Measurements from ENCODE around the gene TRMT10B. TPM values are rescaled to one million over a fixed set of nuclear protein-coding genes. Genes with fewer than 3 reads are reported as not detected.
"Not testable (repeated sequence)": the region's sequence is repeated elsewhere in the genome, so short reads cannot be mapped to it uniquely, and the experiment has no call there.

The TRMT10B gene
- total RNA-seq, 2 experiments from 2014 or later, result 12.3 to 15.6 TPM

DNA sequence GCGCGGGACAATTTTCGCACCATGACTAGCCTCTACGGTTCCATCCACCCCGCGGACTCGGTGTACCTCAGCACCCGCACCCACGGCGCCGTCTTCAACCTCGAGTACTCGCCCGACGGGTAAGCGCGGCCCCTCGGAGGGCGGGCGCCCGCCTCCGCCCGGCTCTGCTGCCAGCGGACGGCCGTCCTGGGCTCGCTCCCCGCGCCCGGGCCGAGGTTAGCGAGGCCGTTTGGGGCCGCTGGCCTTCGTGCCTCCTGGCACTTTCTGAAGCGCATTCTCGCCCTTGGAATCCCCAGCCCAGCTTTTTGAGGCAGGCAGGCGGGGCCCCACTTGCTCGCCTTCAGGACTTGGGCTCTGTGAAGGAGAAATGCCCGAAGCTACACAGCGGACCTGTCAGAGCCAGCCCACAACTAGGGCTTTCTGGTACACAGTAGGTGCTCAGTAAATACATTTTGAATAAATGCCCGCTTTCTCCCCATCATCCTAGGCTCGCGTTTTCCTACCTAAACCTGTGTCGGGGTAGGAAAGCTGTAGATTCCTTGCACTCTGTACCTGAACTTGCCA is 47.8 kb downstream of the TRMT10B start:
- Mint-ChIP-seq H3K9me3 (ENCODE audit: low read depth) (no peaks in the 10 kb centered on the region), H3K4me1 (peaks cover 39% of the 10 kb centered on the region), H3K4me3 (peak overlapping the region; percentile 90), H3K27ac (peak overlapping the region; percentile 80), H3K36me3 (ENCODE audit: low read depth) (peaks cover 7% of the 10 kb centered on the region), H3K27me3 (no peaks in the 10 kb centered on the region)
- DNase-seq (peak; percentile 62), ATAC-seq (peak; percentile 45)
- intact Hi-C loops (cut with DNase I, micrococcal nuclease), result loop anchor here (1.0 to 5.0 kb wide), 5 partner anchors 49 to 266 kb away; partner anchors contain the start of genes SHB (in 1 of the 2), SLC25A51 (in 1 of the 2), TOMM5 (in 1 of the 2) and TRMT10B (in 1 of the 2)
- ChIA-PET CTCF (interaction anchor here (1.6 kb wide), 1 partner anchor 53 kb away, joined by 5 read pairs; no protein-coding TSS in a partner anchor), POLR2A (interaction anchor here (2.0 kb wide), 1 partner anchor 16 kb away, joined by 10 read pairs; the partner anchor contains the start of gene EXOSC3)

DNA sequence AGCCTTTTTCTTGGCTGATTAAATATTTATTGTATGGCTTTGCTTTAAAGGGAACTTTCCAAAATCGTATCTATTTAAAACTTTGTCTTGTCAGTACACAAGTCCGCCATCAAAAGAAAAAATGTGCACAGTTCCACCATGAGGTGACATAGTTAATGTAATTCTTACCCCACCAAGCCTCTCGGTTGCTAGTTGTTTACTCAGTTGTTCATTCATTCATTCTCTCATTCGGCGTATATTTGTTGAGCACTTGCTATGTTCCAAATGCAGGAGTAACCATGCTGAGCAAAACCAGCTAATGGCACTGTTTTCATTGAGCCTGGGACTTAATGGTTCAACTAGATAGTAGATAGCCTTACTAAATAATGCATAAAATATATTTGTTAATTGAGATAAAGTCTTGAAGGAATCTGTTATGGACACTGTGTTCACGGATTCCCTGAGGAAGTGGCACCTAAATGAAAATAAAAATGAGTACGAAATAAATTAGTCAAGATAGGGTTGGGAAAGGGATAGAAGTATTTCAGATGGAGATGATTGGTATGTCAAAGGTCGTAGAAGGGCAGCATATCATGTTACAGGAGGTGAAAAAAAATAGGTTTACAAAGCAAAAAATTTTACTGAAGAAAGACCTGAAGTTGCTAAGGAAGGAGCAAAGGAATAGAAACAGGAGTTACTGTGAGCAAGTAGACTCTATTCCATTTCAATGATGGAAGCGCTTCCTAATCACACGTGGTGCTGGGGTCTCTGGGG is 48.5 kb downstream of the TRMT10B start:
- CTCF ChIA-PET, result interaction anchor here (1.6 kb wide), 1 partner anchor 54 kb away, joined by 5 read pairs; no protein-coding TSS in a partner anchor
- peak overlapping the region; percentile 80 for H3K27ac Mint-ChIP-seq

DNA sequence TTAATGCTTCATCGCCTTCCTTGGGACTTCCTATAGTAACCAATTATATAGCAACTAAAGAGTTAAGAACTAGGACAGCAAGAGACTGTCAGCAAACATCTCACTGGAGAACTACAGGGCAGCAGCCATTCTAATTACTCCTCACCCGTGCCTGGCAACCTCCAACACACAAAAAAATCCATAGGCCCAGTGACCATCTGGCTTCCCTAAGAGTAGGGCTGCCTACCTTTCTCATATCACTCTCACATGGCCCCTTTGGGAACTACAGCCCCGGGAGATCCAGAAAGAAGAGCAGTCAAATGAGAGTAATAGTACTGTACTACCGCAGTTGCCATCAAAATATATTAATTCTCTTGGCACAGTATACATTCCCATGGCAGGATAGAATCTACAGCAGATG is 52.7 kb downstream of the TRMT10B start:
- no peaks in the 10 kb centered on the region for H3K27me3 Mint-ChIP-seq
- ChIA-PET CTCF (interaction anchor here (0.9 kb wide), 1 partner anchor 33 kb away, joined by 3 read pairs; no protein-coding TSS in a partner anchor), POLR2A (no interaction called here)
- intact Hi-C loops (cut with DNase I, micrococcal nuclease), result no loop called here
- no peak overlapping the region for H3K4me3 Mint-ChIP-seq
- H3K9me3 Mint-ChIP-seq (ENCODE audit: low read depth), result no peaks in the 10 kb centered on the region
- peaks cover 9% of the 10 kb centered on the region for H3K36me3 Mint-ChIP-seq (ENCODE audit: low read depth)
- no peak for ATAC-seq
- no peak for DNase-seq
- H3K27ac Mint-ChIP-seq, result no peak overlapping the region
- H3K4me1 Mint-ChIP-seq, result peaks cover 37% of the 10 kb centered on the region

More for the DNA sequence above, 48.5 kb downstream of the TRMT10B start:
- DNase-seq (no peak), ATAC-seq (no peak)
- POLR2A ChIA-PET, result interaction anchor here (2.0 kb wide), 1 partner anchor 17 kb away, joined by 10 read pairs; the partner anchor contains the start of gene EXOSC3
- H3K4me3 Mint-ChIP-seq, result peak overlapping the region; percentile 90
- no peaks in the 10 kb centered on the region for H3K27me3 Mint-ChIP-seq
- H3K4me1 Mint-ChIP-seq, result peaks cover 42% of the 10 kb centered on the region
- H3K9me3 Mint-ChIP-seq (ENCODE audit: low read depth), result no peaks in the 10 kb centered on the region
- intact Hi-C loops (cut with DNase I, micrococcal nuclease), result loop anchor here (1.0 to 5.0 kb wide), 5 partner anchors 50 to 265 kb away; partner anchors contain the start of genes SHB (in 1 of the 2), SLC25A51 (in 1 of the 2), TOMM5 (in 1 of the 2) and TRMT10B (in 1 of the 2)
- peaks cover 7% of the 10 kb centered on the region for H3K36me3 Mint-ChIP-seq (ENCODE audit: low read depth)

- ATAC-seq; DNase-seq; H3K27me3 Mint-ChIP-seq; H3K9me3 Mint-ChIP-seq (ENCODE audit: low read depth); H3K4me3 Mint-ChIP-seq; H3K27ac Mint-ChIP-seq; intact Hi-C loops (cut with DNase I, micrococcal nuclease): not testable (repeated sequence)
- Mint-ChIP-seq H3K4me1 (peaks cover 19% of the 10 kb centered on the region), H3K36me3 (ENCODE audit: low read depth) (peaks cover 13% of the 10 kb centered on the region)
- CTCF ChIA-PET, result interaction anchor here (0.7 to 0.9 kb wide), 2 partner anchors 25 to 27 kb away, joined by 4 to 5 read pairs; partner anchors contain the start of gene EXOSC3
- POLR2A ChIA-PET, result interaction anchor here (0.7 kb wide), 1 partner anchor 310 kb away, joined by 5 read pairs; no protein-coding TSS in a partner anchor
These were observed 56.1 kb downstream of the TRMT10B start for GRCh38 chr9:37809676-37810075.

DNA sequence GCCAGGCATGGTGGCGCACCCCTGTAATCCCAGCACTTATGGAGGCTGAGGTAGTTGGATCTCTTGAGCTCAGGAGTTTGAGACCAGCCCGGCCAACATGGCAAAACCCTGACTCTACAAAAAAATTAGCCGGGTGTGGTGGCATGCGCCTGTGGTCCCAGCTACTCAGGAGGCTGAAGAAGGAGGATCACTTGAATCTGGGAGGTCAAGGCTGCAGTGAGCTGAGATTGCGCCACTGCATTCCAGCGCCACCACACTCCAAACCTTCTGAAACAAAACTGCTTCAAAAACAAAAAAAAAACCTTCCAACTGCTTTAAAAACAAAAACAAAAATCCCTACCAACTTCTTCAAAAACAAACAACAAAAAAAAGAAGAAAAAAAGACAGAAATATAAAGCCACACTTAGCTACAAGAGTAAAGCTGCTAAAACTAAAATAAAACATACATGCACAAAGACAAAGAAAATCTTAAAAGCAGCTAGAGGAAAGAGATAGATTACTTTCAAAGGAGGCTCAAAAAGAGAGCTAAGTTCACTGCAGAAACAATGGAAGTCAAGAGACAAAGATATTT is 58.4 kb downstream of the TRMT10B start:
- ChIA-PET CTCF (interaction anchor here (0.6 to 1.2 kb wide), 3 partner anchors 33 to 149 kb away, joined by 3 to 4 read pairs (median 4); no protein-coding TSS in a partner anchor), POLR2A (no interaction called here)
- no peaks in the 10 kb centered on the region for H3K27me3 Mint-ChIP-seq
- DNase-seq (no peak), ATAC-seq (no peak)
- H3K9me3 Mint-ChIP-seq (ENCODE audit: low read depth), result no peaks in the 10 kb centered on the region
- H3K4me1 Mint-ChIP-seq, result peaks cover 10% of the 10 kb centered on the region
- intact Hi-C loops (cut with DNase I, micrococcal nuclease), result no loop called here
- H3K4me3 Mint-ChIP-seq, result no peak overlapping the region
- H3K27ac Mint-ChIP-seq, result peak overlapping the region; percentile 28
- H3K36me3 Mint-ChIP-seq (ENCODE audit: low read depth), result peaks cover 10% of the 10 kb centered on the region

DNA sequence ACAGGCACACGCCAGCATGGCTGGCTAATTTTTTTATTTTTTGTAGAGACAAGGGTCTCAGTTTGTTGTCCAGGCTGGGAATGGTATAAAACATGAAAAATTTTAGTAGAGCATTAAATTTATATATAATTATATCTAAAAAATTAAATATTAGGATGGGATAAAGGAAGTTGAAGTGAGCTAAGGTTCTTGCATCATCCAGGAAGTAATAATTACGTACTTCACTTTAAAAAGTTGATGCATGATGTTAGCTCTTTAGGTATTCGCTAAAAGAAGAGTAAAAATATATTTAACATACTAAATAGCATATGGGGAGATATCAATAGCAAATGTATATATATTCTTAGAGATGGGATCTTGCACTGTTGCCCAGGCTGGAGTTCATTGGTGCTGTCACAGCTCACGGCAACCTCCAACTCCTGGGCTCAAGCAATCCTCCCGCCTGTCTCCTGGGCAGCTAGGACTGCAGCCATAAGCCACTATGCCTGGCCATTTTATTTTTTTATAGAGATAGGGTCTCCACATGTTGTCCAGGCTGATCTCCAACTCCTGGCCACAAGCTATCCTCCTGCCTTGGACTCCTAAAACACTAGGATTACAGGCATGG is 59.3 kb downstream of the TRMT10B start:
- H3K9me3 Mint-ChIP-seq (ENCODE audit: low read depth), result no peaks in the 10 kb centered on the region
- no peak overlapping the region for H3K27ac Mint-ChIP-seq
- ChIA-PET CTCF (interaction anchor here (0.6 to 0.7 kb wide), 2 partner anchors 8 to 74 kb away, joined by 3 read pairs; no protein-coding TSS in a partner anchor), POLR2A (no interaction called here)
- H3K27me3 Mint-ChIP-seq, result no peaks in the 10 kb centered on the region
- DNase-seq, result no peak
- peaks cover 9% of the 10 kb centered on the region for H3K36me3 Mint-ChIP-seq (ENCODE audit: low read depth)
- intact Hi-C loops (cut with DNase I, micrococcal nuclease), result no loop called here
- no peak for ATAC-seq
- peaks cover 7% of the 10 kb centered on the region for H3K4me1 Mint-ChIP-seq
- no peak overlapping the region for H3K4me3 Mint-ChIP-seq

DNA sequence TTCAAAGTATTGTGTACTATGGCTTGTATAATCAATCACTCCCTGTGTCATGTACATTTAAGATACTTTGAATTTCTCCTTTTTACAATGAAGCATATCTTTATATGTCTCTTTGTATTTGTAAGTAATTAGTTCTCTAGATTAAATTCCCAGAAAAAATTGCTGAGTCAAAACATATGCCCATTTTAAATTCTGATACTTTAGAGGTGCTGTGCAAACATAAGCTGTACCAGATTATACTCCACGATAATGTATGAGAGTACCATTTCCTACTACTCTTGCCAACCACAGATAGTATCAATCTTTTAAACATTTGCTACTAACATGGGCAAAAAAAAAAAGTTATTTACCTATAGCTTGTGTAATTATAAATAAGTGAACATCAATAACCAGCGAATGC is 65.2 kb downstream of the TRMT10B start:
- no peak overlapping the region for H3K27ac Mint-ChIP-seq
- POLR2A ChIA-PET, result no interaction called here
- no peaks in the 10 kb centered on the region for H3K27me3 Mint-ChIP-seq
- H3K4me1 Mint-ChIP-seq, result no peaks in the 10 kb centered on the region
- ATAC-seq (no peak), DNase-seq (no peak)
- no peak overlapping the region for H3K4me3 Mint-ChIP-seq
- intact Hi-C loops (cut with DNase I, micrococcal nuclease), result no loop called here
- peaks cover 31% of the 10 kb centered on the region for H3K36me3 Mint-ChIP-seq (ENCODE audit: low read depth)
- CTCF ChIA-PET, result interaction anchor here (0.5 kb wide), 2 partner anchors 193 to 572 kb away, joined by 3 to 5 read pairs; no protein-coding TSS in a partner anchor
- no peaks in the 10 kb centered on the region for H3K9me3 Mint-ChIP-seq (ENCODE audit: low read depth)

GRCh38 chr9:37820142-37820541 is 66.5 kb downstream of the TRMT10B start:
- H3K9me3 Mint-ChIP-seq (ENCODE audit: low read depth), result no peaks in the 10 kb centered on the region
- peaks cover 41% of the 10 kb centered on the region for H3K36me3 Mint-ChIP-seq (ENCODE audit: low read depth)
- no peaks in the 10 kb centered on the region for H3K4me1 Mint-ChIP-seq
- no peak overlapping the region for H3K4me3 Mint-ChIP-seq
- DNase-seq (no peak), ATAC-seq (no peak)
- no peak overlapping the region for H3K27ac Mint-ChIP-seq
- POLR2A ChIA-PET, result no interaction called here
- CTCF ChIA-PET, result interaction anchor here (0.7 kb wide), 1 partner anchor 1005 kb away, joined by 3 read pairs; no protein-coding TSS in a partner anchor
- no peaks in the 10 kb centered on the region for H3K27me3 Mint-ChIP-seq
- intact Hi-C loops (cut with DNase I, micrococcal nuclease), result no loop called here

DNA sequence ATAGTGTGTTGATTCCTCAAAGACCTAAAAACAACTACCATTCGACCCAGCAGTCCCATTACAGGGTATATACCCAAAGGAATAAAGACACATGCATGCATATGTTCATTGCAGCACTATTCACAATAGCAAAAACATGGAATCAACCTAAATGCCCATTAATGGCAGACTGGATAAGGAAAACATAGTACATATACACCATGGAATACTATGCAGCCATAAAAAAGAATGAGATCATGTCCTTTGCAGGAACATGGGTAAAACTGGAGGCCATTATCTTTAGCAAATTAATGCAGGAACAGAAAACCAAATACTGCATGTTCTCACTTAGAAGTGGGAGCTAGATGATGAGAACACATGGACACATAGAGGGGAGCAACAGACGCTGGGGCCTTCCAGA is 71.6 kb downstream of the TRMT10B start:
- H3K27me3 Mint-ChIP-seq; H3K9me3 Mint-ChIP-seq (ENCODE audit: low read depth); intact Hi-C loops (cut with DNase I, micrococcal nuclease); DNase-seq; POLR2A ChIA-PET; H3K4me3 Mint-ChIP-seq; H3K4me1 Mint-ChIP-seq; ATAC-seq; H3K27ac Mint-ChIP-seq: not testable (repeated sequence)
- peaks cover 55% of the 10 kb centered on the region for H3K36me3 Mint-ChIP-seq (ENCODE audit: low read depth)
- CTCF ChIA-PET, result interaction anchor here (0.6 kb wide), 1 partner anchor 53 kb away, joined by 3 read pairs; no protein-coding TSS in a partner anchor

DNA sequence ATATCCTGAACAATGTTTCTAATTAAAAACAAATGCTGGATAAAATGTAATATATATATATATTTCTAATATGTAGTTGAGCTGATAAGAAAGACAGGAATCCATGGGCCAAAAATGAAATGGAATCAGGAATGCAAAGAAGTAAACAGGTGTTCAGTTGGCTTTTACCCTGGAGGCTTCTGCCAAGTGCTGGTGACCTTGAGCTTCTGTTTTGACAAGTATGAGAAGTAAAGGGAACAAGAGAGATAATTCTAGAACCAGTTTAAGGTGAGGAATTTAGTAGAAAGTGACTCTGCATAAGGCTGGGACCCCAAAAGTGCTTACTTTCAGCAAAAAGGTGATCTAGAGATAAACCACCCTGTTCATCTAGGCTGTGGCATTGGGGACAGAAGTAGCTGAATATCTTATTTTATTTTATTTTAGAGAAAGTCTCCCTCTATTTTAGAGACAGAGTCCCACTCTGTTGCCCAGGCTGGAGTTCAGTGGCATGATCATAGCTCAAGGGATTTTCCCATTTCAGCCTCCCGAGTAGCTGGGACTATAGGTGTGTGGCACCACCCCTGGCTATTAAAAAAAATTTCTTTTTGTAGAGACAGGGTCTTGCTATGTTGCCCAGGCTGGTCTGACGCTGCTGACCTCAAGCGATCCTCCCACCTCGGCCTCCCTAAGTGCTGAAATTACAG is 74.0 kb downstream of the TRMT10B start:
- H3K4me1 Mint-ChIP-seq, result no peaks in the 10 kb centered on the region
- ATAC-seq (no peak), DNase-seq (no peak)
- intact Hi-C loops (cut with DNase I, micrococcal nuclease), result no loop called here
- ChIA-PET POLR2A (no interaction called here), CTCF (no interaction called here)
- no peaks in the 10 kb centered on the region for H3K27me3 Mint-ChIP-seq
- H3K9me3 Mint-ChIP-seq (ENCODE audit: low read depth), result no peaks in the 10 kb centered on the region
- no peak overlapping the region for H3K27ac Mint-ChIP-seq
- H3K4me3 Mint-ChIP-seq, result no peak overlapping the region
- H3K36me3 Mint-ChIP-seq (ENCODE audit: low read depth), result peaks cover 35% of the 10 kb centered on the region

Data from activated CD4-positive, alpha-beta T cell treated with anti-CD3 and anti-CD28 coated beads for 36 hours (primary cell).